ENCODE results near the gene TMED6.

DNA sequence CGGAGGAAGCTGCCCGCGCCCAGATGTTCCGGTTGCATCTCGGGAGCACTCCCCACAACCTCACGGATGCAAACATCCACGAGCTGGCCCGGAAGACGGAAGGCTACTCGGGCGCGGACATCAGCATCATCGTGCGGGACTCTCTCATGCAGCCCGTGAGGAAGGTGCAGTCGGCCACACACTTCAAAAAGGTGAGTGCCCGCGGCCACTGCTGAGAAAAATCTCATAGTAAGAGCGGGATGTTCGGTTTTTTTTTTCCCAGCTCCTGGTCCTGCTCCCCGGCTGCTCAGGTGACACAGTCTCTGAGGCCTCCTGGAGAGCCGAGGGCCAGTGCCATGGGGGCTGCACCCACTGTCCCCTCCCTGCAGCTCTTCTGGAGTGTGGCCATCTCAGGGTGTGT, 30.5 kb downstream of the TMED6 start:
- TF ChIP-seq, protein P1, sequence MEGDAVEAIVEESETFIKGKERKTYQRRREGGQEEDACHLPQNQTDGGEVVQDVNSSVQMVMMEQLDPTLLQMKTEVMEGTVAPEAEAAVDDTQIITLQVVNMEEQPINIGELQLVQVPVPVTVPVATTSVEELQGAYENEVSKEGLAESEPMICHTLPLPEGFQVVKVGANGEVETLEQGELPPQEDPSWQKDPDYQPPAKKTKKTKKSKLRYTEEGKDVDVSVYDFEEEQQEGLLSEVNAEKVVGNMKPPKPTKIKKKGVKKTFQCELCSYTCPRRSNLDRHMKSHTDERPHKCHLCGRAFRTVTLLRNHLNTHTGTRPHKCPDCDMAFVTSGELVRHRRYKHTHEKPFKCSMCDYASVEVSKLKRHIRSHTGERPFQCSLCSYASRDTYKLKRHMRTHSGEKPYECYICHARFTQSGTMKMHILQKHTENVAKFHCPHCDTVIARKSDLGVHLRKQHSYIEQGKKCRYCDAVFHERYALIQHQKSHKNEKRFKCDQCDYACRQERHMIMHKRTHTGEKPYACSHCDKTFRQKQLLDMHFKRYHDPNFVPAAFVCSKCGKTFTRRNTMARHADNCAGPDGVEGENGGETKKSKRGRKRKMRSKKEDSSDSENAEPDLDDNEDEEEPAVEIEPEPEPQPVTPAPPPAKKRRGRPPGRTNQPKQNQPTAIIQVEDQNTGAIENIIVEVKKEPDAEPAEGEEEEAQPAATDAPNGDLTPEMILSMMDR (IDR thresholded peaks at IDR 0.05; ENCODE audit: low read depth, low read length) = no peak
- no peak for TF ChIP-seq EZH2phosphoT487 (IDR thresholded peaks at IDR 0.05; ENCODE audit: low read depth)

All from OCI-LY3 (cell line).